22Rv1 (cell line): ENCODE data around the gene COLQ.
"Not testable (repeated sequence)": the region's sequence is repeated elsewhere in the genome, so short reads cannot be mapped to it uniquely, and the experiment has no call there.

ENCODE experiments used
- H3K27ac ChIP-seq: fragments of 450-650 bp; 2 replicates; pipeline ENCODE4 v1.5.1; 2017
- ZFX ChIP-seq: fragments of 450-650 bp; IDR thresholded peaks from 2 replicates; pipeline ENCODE4 v1.6.1; 2017; ENCODE audit warnings: antibody characterized with exemption, borderline replicate concordance
- TF ChIP-seq, protein P1 (sequence below): fragments of 450-650 bp; IDR thresholded peaks from 2 replicates; pipeline ENCODE4 v1.5.1; 2017; ENCODE audit warnings: mild to moderate bottlenecking

Gene COLQ

DNA sequence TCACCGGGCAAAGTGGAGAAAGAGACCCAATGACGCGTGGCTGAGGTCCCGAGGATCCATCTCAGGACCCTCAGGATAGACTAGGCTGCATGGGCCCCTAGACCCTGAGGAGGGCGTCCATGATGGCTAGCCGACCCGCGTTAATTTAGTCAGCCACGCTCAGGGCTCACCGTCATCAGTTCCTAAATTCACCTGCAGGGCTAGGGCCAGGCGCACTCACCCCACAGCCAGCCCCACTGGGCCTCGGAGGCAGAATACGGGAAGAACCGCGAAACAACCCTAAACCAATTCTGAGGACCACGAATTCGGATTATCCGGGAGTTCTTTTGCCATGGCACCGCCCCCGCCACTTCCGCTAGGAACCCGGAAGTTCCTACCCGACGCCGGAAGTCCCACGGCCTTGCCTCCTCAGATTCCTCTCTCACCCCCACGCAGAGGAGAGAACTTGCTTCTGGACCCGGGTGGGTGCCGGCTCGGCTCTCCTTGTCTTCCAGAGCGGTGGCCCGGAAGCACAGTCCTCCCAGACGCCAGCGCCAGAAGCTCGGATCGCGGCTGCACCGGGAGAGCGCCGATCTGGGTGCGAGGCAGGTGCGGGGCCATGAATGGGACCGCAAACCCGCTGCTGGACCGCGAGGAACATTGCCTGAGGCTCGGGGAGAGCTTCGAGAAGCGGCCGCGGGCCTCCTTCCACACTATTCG lies 94.2 kb downstream of the COLQ start, which contains the start of the genes EAF1 and METTL6:
Gene EAF1, plus strand, starts transcription at position 417 of the 699 bp plus-strand sequence. Its CDS starts 182 bp downstream, at position 599.
Gene METTL6, minus strand, starts transcription at position 363 of the 699 bp plus-strand sequence. CDS start 1,033 bp downstream, outside the sequence.
- H3K27ac ChIP-seq = peak within 1 kb of the TSS; percentile 60
- no peak for TF ChIP-seq ZFX
- TF ChIP-seq, protein P1, sequence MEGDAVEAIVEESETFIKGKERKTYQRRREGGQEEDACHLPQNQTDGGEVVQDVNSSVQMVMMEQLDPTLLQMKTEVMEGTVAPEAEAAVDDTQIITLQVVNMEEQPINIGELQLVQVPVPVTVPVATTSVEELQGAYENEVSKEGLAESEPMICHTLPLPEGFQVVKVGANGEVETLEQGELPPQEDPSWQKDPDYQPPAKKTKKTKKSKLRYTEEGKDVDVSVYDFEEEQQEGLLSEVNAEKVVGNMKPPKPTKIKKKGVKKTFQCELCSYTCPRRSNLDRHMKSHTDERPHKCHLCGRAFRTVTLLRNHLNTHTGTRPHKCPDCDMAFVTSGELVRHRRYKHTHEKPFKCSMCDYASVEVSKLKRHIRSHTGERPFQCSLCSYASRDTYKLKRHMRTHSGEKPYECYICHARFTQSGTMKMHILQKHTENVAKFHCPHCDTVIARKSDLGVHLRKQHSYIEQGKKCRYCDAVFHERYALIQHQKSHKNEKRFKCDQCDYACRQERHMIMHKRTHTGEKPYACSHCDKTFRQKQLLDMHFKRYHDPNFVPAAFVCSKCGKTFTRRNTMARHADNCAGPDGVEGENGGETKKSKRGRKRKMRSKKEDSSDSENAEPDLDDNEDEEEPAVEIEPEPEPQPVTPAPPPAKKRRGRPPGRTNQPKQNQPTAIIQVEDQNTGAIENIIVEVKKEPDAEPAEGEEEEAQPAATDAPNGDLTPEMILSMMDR = no peak

DNA sequence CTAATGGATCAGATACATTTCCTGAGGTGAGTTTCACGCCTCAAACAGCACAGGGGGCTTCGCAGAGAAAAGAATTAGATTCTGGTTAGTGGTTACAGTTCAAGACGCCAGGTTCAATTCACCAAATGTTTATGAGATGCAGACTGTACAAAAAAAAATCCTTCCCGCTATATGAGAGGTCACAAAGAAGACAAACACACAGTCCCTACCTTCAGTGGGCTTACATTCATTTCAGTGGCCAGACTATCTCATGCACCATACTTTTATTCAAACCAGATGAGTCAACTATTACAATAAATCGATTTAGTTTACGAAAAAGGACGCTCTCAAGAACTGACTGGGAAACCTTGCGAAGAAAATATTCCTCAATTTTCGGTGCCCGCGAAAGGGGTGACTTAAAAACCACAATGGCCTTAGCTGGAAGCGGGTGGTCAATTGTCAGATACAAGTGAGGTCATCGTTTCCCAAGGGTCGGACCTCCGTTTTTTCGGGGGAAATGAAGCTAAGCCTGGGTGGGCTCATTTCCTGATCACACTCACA lies 94.9 kb downstream of the COLQ start:
- TF ChIP-seq, protein P1 = no peak
- TF ChIP-seq ZFX = no peak
- H3K27ac ChIP-seq = peak overlapping the region; percentile 60

DNA sequence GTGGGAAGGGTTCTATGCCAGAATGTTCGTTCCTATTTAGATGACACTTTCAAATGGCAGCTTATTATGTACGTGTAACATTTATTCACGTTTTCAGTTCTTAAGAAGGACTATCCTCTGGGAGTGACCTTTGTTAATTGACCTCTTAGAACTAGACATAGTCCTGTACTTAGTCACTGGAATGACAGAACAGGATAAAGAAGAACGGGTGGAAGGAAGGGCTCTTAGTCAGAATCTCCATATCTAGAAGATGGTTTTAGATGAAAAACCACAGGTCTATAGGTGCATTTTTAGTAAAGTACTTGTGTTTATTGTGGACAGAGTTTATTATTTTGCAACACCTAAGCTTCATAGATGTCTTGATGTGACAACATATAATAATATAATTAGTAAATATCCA lies 100.6 kb downstream of the COLQ start:
- no peak overlapping the region for H3K27ac ChIP-seq
- TF ChIP-seq ZFX = no peak
- TF ChIP-seq, protein P1 = no peak

DNA sequence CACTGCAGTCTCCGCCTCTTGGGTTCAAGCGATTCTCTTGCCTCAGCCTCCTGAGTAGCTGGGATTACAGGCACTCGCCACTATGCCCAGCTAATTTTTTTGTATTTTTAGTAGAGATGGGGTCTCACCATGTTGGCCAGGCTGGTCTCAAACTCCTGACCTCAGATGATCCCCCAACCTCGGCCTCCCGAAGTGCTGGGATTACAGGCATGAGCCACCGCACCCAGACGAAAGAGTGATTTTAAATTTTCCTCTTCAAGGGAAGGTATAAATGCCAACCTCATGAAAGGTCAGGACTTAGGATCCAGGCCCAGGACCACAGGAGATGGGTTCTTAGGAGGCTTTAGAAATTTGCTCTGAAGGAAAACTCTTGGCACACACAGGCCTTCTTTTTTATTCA lies 110.5 kb downstream of the COLQ start:
- not testable (repeated sequence) for H3K27ac ChIP-seq

DNA sequence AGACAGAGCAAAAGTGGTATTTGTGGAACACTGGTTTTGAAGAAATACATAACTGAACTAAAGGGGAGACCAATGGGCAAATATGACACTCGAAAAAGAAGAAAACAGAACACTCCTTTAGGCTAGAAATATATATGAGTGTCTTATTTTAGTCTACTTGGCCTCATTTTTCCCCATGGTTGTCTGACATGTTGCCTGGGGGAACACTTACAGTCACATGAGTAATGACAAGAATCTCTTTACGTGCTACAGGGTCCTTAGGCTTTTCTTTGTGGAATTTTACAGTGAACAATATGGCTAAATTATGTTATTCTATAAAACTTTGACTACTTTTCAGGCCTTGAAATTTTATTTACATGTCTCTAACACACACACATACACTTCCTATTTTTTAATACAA lies 111.7 kb downstream of the COLQ start:
- H3K27ac ChIP-seq = no peak overlapping the region
- no peak for TF ChIP-seq ZFX
- TF ChIP-seq, protein P1 = no peak

DNA sequence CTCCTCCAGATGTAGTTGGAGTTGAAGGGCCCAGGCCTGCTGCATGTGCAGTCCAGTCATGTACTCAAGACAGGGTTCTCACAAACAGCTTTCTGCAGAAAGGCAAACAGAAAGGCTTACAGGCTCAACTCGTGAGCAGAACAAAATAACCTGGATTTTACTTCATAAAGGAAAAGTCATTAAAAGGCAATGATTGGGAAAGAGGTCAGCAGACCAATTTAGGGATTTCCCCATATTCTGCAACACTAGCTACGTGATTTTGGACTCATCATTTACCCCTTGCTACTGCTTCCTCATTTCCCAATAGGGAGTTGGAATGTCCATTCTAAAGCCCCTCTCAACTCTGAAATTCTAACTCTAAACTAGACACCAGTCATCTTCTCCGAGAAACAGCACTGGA lies 112.3 kb downstream of the COLQ start:
- TF ChIP-seq, protein P1 = no peak
- no peak for TF ChIP-seq ZFX
- H3K27ac ChIP-seq = no peak overlapping the region

DNA sequence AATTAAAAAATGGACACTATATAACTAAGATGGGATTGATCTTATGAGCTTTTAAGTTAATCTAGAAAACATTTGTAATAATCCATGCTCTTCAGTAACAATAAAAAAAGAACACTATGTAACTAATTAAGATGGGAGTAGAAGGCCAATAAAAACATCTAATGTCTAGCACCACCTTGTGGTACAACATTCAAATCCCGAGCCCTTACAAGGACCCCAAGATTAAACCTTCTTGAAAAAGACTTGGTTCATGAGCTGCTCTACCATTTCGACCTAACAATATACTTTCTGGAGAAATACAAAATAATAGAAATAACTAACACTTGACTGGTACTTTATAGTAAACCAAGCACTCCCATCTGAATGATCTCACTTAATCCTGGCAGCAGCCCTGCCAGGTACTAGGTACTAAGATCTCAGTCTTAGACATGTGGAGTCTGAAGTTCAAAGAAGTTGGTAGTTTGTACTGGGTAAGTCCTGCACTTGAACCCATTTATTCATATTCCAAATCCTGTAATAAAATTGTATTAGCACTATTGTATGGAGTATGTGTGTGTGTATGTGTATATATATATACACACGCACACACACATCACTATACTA lies 116.0 kb downstream of the COLQ start:
- no peak overlapping the region for H3K27ac ChIP-seq
- TF ChIP-seq, protein P1 = peak; percentile 74
- no peak for TF ChIP-seq ZFX
